Measurements from ENCODE around the gene ATP5ME.
A peak's percentile ranks its signal among the peaks of the same experiment; 100 is the strongest.

- peak; percentile 42; the same call in 1 of the 2 replicates for TF ChIP-seq POLR2AphosphoS5 (IDR thresholded peaks at IDR 0.05; ENCODE audit: low read depth, low read length)
- TF ChIP-seq TAF1 (IDR thresholded peaks at IDR 0.05; ENCODE audit: borderline replicate concordance, insufficient read depth, low read length), result no peak
- TF ChIP-seq SIN3A (IDR thresholded peaks at IDR 0.05; ENCODE audit: borderline replicate concordance, insufficient read depth, low read length), result no peak
- no peak for TF ChIP-seq REST (IDR thresholded peaks at IDR 0.05; ENCODE audit: insufficient read depth in 1 of 2, low read depth in 2 of 2, low read length in 2 of 2)
These were observed 2.1 kb upstream of the ATP5ME start for GRCh38 chr4:675980-676870.

Data from PFSK-1 (cell line).